Renal cortex interstitium (tissue), 15 donors: ENCODE data around the gene SPATA22. TPM values are rescaled to one million over a fixed set of nuclear protein-coding genes. Genes with fewer than 3 reads are reported as not detected.
"Not testable (repeated sequence)": the region's sequence is repeated elsewhere in the genome, so short reads cannot be mapped to it uniquely, and the experiment has no call there.

Experiments
- DNase-seq, 11 donors: peaks; one replicate each; pipeline ENCODE4 v3.0.0-alpha.2; 2013; ENCODE audit warnings: low read depth in 9 of 11, low spot score in 4 of 11; ENCODE audit errors: extremely low read depth in 1 of 11
- long read RNA-seq, 16 experiments: transcript quantifications; one replicate each; lab custom pipeline, GENCODE V29; 2026
- polyA plus RNA-seq, 3 donors: library from polyadenylated mRNA; unstranded; fragments of 120-200 nt; gene quantifications; one replicate each; pipeline ENCODE4 v1.2.1, GENCODE V29; 2013; ENCODE audit not compliant: insufficient read length in 3 of 3

The SPATA22 gene, protein sequence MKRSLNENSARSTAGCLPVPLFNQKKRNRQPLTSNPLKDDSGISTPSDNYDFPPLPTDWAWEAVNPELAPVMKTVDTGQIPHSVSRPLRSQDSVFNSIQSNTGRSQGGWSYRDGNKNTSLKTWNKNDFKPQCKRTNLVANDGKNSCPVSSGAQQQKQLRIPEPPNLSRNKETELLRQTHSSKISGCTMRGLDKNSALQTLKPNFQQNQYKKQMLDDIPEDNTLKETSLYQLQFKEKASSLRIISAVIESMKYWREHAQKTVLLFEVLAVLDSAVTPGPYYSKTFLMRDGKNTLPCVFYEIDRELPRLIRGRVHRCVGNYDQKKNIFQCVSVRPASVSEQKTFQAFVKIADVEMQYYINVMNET
- polyA plus RNA-seq = under 1 TPM; 0.36 to 0.65 (median 0.40) TPM
- long read RNA-seq, donor 1, partial matches to known transcripts = 15 of 15 reads
- long read RNA-seq, donor 1, other reads (novel, unspliced or antisense) = 0 of 15 reads
- long read RNA-seq, donor 2 = 0 reads
- long read RNA-seq, donor 3 = 0 reads
- long read RNA-seq, donor 4 = 0 reads
- long read RNA-seq, donor 5 = 0 reads
- long read RNA-seq, donor 6, partial matches to known transcripts = 16 of 27 reads
- long read RNA-seq, donor 6, other reads (novel, unspliced or antisense) = 11 of 27 reads
- long read RNA-seq, donor 7, partial matches to known transcripts = 54 of 54 reads
- long read RNA-seq, donor 7, other reads (novel, unspliced or antisense) = 0 of 54 reads
- long read RNA-seq, donor 8 = 0 reads
- long read RNA-seq, donor 9 = 0 reads
- long read RNA-seq, donor 10 = 0 reads
- long read RNA-seq, donor 11 = 0 reads
- long read RNA-seq, donor 12 = 0 reads
- long read RNA-seq, donor 13 = 0 reads
- long read RNA-seq, donor 14 = 0 reads
- long read RNA-seq, donor 15 = 0 reads
- long read RNA-seq, donor 16 = 0 reads

DNA sequence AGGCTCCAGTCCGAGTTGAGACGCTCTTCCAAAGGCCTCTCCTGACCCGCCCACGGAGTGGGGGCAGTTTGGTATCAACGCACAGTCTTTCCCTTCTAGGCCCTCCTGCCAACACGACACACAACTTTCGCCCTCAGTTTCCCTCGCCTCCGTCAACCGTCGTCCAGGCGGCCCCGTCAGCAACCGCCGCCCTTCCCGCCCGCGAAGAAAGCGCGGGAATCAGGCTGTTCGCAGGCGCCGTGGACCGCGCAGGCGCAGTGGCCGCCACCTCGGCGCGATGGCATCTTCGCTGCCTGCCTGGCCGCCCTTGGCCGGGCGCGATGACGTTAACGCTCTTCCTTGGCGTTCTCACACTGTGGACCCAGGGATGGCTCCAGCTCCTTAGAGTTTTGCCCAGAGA lies at the start of gene SPATA22:
Gene SPATA22, minus strand, starts transcription at position 221 of the 400 bp plus-strand sequence. CDS start 2,494 bp downstream, outside the sequence.
- no peak for DNase-seq

GRCh38 chr17:3519472-3519871 lies 47.9 kb upstream of the SPATA22 start:
- not testable (repeated sequence) for DNase-seq

- no peak for DNase-seq
Measured at GRCh38 chr17:3514873-3515272, 43.3 kb upstream of the SPATA22 start.

DNA sequence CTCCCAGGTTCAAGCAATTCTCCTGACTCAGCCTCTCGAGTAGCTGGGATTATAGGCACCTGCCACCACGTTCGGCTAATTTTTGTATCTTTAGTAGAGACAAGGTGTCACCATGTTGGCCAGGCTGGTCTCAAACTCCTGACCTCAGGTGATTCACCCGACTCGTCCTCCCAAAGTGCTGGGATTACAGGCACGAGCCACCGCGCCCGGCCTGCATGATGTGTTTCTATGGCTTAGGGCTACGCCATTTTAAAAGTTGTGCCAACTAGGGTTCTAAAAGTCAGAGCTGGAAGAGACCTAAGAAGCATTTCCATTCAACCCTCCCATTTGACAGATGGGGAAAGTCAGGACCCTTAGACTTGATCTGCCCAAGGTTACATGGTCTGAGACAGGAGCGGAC lies 42.5 kb upstream of the SPATA22 start:
- not testable (repeated sequence) for DNase-seq

DNA sequence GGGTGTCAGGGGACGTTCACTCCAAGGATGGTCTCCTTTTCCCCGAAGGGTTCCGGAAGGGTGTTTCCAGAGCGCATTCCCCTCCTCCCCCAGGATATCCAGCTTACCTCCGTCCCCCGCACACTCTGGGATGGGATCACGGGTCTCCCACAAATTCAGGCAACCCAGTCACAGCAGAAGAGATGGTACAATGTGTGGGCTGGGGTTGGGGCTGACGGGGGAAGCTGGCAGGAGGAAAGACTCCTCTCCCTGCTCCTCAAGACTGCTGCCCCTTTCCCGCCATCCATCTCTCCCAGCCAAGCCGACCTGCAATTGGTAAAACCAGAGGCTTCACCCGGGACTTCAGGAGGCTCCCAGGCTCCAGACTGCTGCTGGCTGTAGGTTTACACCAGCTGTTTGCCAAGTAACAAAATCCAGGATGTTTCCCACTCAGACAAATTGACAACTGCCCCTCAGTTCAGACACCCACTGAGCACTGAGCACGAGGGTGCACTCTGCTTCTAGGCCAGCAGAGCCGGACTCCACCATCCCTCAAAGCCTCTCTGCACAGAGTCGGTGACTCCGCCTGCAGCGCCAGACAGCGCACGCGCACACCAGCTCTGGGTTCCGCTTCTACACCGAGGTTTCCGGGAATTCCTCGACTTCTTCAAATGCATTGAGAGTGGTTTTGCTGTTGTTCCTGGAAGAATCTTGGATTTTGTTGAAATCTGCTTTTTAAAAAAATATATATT lies 41.9 kb upstream of the SPATA22 start:
- no peak for DNase-seq

- no peak for DNase-seq
Measured at GRCh38 chr17:3512505-3513171, 41.0 kb upstream of the SPATA22 start.

DNA sequence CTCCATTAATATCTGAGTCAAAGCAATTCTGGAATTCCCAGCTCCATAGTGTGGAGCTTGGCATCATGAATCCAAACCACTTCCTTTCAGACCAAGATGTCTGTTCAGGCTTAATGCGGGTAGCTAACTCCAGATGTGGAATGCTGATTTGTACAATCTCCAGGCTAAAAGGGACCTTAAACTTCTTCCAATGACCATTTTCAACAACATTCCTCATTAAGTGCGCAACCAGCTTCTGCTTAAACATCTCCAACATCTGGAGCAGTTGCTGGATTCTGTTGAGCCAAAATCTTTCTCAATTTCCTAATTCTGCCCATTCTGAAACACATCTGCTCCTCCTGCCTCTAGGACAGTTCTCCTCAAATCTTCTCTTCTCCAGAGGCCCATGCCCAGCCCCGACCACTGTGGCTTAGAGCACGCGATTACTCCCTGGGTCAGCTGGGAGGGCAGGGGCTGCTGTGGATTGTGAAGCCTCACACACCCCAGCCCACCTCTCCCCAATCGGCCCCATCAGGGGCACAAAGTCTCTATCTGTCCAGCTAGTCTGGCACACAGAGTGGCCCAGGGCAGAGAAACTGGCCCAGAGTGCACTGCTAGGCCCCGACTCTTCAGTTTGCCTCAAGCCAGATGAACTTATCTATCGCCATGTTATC lies 40.4 kb upstream of the SPATA22 start:
- DNase-seq = no peak

- DNase-seq = no peak
Measured at GRCh38 chr17:3510090-3510489, 38.5 kb upstream of the SPATA22 start.

- DNase-seq = no peak
Measured at GRCh38 chr17:3507869-3508268, 36.2 kb upstream of the SPATA22 start.

DNA sequence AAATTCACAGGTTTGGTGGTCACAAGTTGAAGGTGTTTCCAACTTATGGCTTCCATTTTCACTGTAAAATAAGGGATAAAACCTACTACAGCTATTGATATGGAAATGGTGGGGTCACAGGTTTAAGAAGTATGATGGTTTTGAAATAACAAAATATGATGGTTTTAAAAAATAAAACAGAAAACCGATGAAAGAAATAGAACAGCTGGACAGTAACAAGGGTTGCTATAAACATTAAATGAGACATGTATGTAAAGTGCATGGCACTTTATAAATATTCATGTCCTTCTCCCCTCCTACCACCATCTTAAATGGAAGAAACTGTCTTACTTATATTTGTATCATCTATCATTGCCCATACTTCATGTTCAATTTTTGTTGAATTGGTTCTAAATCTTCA lies 35.5 kb upstream of the SPATA22 start:
- no peak for DNase-seq

- no peak for DNase-seq
Measured at GRCh38 chr17:3506054-3506453, 34.4 kb upstream of the SPATA22 start.

- no peak for DNase-seq
Measured at GRCh38 chr17:3505008-3505407, 33.4 kb upstream of the SPATA22 start.

- no peak for DNase-seq
Measured at GRCh38 chr17:3503285-3503684, 31.7 kb upstream of the SPATA22 start.

DNA sequence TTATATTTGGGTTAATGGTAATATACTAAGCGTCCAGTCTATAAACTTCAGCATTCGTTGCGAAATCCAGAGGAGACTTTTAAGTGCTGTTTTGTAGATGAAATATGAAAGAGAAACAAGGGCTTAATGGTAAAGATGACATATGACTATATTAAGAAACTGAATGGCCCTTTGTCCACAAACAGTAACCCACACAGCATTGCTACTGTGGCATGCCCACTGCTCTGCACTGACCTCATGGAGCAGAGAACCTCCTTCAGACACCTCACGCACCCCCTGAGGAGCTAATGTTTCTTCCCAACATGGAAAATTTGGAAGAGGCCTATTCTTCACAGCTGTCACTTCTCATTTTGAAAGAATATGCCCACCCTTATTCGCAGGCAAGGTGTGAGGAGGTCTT lies 30.8 kb upstream of the SPATA22 start:
- no peak for DNase-seq

DNA sequence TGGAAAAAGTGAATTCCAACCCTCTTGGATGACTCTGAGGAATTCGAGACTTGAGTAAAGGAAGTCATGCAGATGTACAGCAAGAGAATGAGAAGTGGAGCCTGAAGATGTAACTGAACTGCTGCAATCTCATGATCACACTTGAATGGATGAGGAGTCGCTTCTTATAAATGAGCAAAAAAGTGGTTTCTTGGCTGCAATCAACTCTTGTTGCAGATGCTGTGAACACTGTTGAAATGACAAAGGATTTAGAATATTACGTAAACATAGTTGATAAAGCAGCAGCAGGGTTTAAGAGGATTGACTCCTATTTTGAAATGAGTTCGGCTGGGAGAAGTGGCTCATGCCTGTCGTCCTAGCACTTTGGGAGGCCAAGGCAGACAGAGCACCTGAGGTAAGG lies 29.7 kb upstream of the SPATA22 start:
- DNase-seq = no peak

GRCh38 chr17:3497101-3497500 lies 25.5 kb upstream of the SPATA22 start:
- no peak for DNase-seq

- DNase-seq = no peak
Measured at GRCh38 chr17:3485481-3486068, 14.0 kb upstream of the SPATA22 start.

DNA sequence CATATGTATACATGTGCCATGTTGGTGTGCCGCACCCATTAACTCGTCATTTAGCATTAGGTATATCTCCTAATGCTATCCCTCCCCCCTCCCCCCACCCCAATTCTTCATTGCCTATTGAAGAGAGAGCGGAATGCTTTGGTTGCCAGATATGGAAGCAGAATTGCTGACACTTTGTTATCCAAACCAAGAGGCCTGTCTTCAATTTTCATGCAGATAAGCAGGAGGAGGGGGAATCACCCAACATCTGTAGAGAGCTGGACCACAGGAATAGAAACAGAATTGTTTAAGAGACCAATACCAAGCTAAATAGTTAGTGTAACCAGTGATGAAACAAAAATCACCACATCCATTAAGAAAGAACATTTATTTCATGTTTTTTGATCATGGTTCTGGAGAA lies 11.2 kb upstream of the SPATA22 start:
- DNase-seq = no peak
